Adrenal gland (tissue), 19 donors: ENCODE measurements around the gene ERAP2. TPM values are rescaled to one million over a fixed set of nuclear protein-coding genes. Genes with fewer than 3 reads are reported as not detected.
A peak's percentile ranks its signal among the peaks of the same experiment; 100 is the strongest.

Experiments used
- DNase-seq, 7 donors: peaks; one replicate each; pipeline ENCODE4 v3.0.0-alpha.2; 2019 to 2020
- H3K27ac ChIP-seq, 5 donors: fragments of 200-600 bp; sonication (generic) in 4 of 5; 1 replicate in 3 of 5; 2 replicates in 2 of 5; pipeline versions ENCODE4 v1.5.1 to v1.8.0; 2016 to 2020; ENCODE audit warnings: mild to moderate bottlenecking in 1 of 5
- H3K27me3 ChIP-seq: fragments of 200-600 bp; 2 replicates; pipeline ENCODE4 v1.8.0; 2021
- H3K36me3 ChIP-seq, 2 donors: fragments of 200-600 bp; replicated peaks in 1 of 2; 1 replicate in 1 of 2; 2 replicates in 1 of 2; pipeline versions ENCODE4 v1.5.1 to v1.8.0; 2018 to 2022
- H3K4me1 ChIP-seq, 2 donors: fragments of 200-600 bp; replicated peaks in 1 of 2; 1 replicate in 1 of 2; 2 replicates in 1 of 2; pipeline versions ENCODE4 v1.5.1 to v1.8.0; 2018 to 2021
- H3K4me3 ChIP-seq, 4 donors: fragments of 200-600 bp; sonication (generic) in 3 of 4; one replicate each; pipeline ENCODE4 v1.5.1; 2016 to 2018
- H3K9me3 ChIP-seq, 3 donors: fragments of 200-600 bp; sonication (generic) in 1 of 3; replicated peaks in 1 of 3; 1 replicate in 2 of 3; 2 replicates in 1 of 3; pipeline versions ENCODE4 v1.5.1 to v1.8.0; 2016 to 2021
- POLR2A ChIP-seq, 2 donors: fragments of 450-650 bp; IDR thresholded peaks; one replicate each; pipeline ENCODE4 v1.6.1; 2017; ENCODE audit warnings: antibody characterized with exemption in 2 of 2, mild to moderate bottlenecking in 2 of 2, moderate library complexity in 1 of 2
- WGBS, 4 donors: extraction: QIAGEN DNeasy Blood & Tissue Kit in 2 of 4; methylation state at CpG; one replicate each; pipeline versions ENCODE4 v1.1.5 to v1.1.7; 2013 to 2017; 5-methylcytosine and 5-hydroxymethylcytosine counted together
- intact Hi-C, 2 donors: fragments of 100-400 bp; cut with DNase I; formaldehyde crosslinking; loops; one replicate each; pipeline versions ENCODE4 v1.14.1 to v1.15.0; 2022 to 2023
- long read RNA-seq, 10 donors: library from polyadenylated mRNA in 3 of 10; unstranded in 2 of 10; stranded (forward) in 1 of 10; transcript quantifications; one replicate each; pipeline ENCODE4 v2.0.0 and lab custom pipeline, GENCODE V29; 2021 to 2026
- polyA plus RNA-seq, 3 donors: library from polyadenylated mRNA; stranded (reverse); fragments of 200-250 nt in 2 of 3; fragments of 350-450 nt in 1 of 3; fragmentation: Illumina TruSeq in 1 of 3; extraction: RNeasy Lipid Tissue Mini Kit (QIAGEN cat#74804) in 1 of 3; gene quantifications; one replicate each; pipeline ENCODE4 v1.2.3, GENCODE V29; 2013 to 2014
- total RNA-seq, 9 donors: library from RNA; depleted of rRNA in 4 of 9; stranded (reverse); fragments of >200 nt in 4 of 9; fragments of 120-200 nt in 1 of 9; fragmentation: NEBNext Ultra II Directional in 1 of 9; extraction: Animal tissue kit (Norgen Biotek cat#: 25700) in 1 of 9; gene quantifications; one replicate each; pipeline versions ENCODE4 v1.1.0 to v1.2.4, GENCODE V29; 2013 to 2023
- TF ChIP-seq, protein P1 (sequence below), 6 experiments: fragments of 450-650 bp in 4 of 6; fragments of 200-600 bp in 2 of 6; sonication (generic) in 1 of 6; IDR thresholded peaks; 1 replicate in 5 of 6; 2 replicates in 1 of 6; pipeline versions ENCODE4 v1.5.1 to v1.8.0; 2016 to 2021; ENCODE audit warnings: antibody characterized with exemption in 6 of 6, mild to moderate bottlenecking in 2 of 6, moderate library complexity in 1 of 6
- donor health status: healthy with polysubstance abuse.
- donor health status: Bipolar disorder and iron deficiency.
- donor health status: DM: yes; HTN: yes; CAD: no.
- donor health status: DM: no; HTN: no; CAD: no.
- donor health status: DM: no; HTN: no; CAD: no.
- donor health status: DM: yes; HTN: yes; CAD: no.

ERAP2 gene, protein sequence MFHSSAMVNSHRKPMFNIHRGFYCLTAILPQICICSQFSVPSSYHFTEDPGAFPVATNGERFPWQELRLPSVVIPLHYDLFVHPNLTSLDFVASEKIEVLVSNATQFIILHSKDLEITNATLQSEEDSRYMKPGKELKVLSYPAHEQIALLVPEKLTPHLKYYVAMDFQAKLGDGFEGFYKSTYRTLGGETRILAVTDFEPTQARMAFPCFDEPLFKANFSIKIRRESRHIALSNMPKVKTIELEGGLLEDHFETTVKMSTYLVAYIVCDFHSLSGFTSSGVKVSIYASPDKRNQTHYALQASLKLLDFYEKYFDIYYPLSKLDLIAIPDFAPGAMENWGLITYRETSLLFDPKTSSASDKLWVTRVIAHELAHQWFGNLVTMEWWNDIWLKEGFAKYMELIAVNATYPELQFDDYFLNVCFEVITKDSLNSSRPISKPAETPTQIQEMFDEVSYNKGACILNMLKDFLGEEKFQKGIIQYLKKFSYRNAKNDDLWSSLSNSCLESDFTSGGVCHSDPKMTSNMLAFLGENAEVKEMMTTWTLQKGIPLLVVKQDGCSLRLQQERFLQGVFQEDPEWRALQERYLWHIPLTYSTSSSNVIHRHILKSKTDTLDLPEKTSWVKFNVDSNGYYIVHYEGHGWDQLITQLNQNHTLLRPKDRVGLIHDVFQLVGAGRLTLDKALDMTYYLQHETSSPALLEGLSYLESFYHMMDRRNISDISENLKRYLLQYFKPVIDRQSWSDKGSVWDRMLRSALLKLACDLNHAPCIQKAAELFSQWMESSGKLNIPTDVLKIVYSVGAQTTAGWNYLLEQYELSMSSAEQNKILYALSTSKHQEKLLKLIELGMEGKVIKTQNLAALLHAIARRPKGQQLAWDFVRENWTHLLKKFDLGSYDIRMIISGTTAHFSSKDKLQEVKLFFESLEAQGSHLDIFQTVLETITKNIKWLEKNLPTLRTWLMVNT
- total RNA-seq (10 to 100 TPM in 6 of 9 donors, 1 to 10 TPM in 3; 2.6 to 32.1 (median 12.4) TPM), polyA plus RNA-seq (1 to 10 TPM in 2 of 3 donors, under 1 TPM in 1; 0.94 to 3.3 (median 1.7) TPM)
- long read RNA-seq, donor 1, full-length matches to known transcripts: 1 of 1 reads
- long read RNA-seq, donor 1, partial matches to known transcripts: 0 of 1 reads
- long read RNA-seq, donor 1, other reads (novel, unspliced or antisense): 0 of 1 reads
- long read RNA-seq, donor 2: 0 reads
- long read RNA-seq, donor 3: 0 reads
- long read RNA-seq, donor 4, full-length matches to known transcripts: 2 of 4 reads
- long read RNA-seq, donor 4, partial matches to known transcripts: 1 of 4 reads
- long read RNA-seq, donor 4, other reads (novel, unspliced or antisense): 1 of 4 reads
- long read RNA-seq, donor 5, full-length matches to known transcripts: 11 of 16 reads
- long read RNA-seq, donor 5, partial matches to known transcripts: 2 of 16 reads
- long read RNA-seq, donor 5, other reads (novel, unspliced or antisense): 3 of 16 reads
- long read RNA-seq, donor 6, full-length matches to known transcripts: 3 of 5 reads
- long read RNA-seq, donor 6, partial matches to known transcripts: 1 of 5 reads
- long read RNA-seq, donor 6, other reads (novel, unspliced or antisense): 1 of 5 reads
- long read RNA-seq, donor 7: 0 reads
- long read RNA-seq, donor 8: 0 reads
- long read RNA-seq, donor 9: 0 reads
- long read RNA-seq, donor 10, full-length matches to known transcripts: 2 of 2 reads
- long read RNA-seq, donor 10, partial matches to known transcripts: 0 of 2 reads
- long read RNA-seq, donor 10, other reads (novel, unspliced or antisense): 0 of 2 reads

DNA sequence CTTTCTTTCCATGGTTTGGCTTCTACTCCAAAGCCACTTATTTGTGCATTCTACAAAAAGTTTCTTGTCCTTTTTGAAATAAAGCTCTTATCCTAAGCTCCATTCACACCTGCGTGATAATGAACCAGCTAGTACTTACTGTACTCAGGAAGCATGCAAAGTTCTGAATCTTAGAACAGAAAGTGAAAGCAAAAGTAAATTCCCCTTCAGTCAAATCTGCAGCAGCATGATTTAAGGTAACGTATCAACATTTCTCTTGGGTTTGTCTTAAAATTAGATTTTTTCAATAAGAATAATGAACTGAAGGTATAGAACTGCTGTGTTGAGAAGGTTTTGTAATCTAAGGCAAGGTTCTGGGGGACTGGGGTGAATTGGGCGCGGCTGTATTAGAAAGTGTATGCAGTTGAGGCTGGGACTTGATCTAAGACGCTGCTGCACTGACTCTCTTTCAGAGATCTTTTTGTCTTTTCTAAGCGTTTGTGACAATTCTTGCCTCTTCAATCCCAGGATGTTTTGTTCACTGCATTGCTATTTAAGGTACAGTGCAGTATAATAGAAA lies at the start of gene ERAP2:
ERAP2 (plus strand) TSS at position 209 of the 559 bp plus-strand sequence. CDS start 3,186 bp downstream, outside the sequence.
- intact Hi-C loops: loop anchor here (10.0 kb wide), 4 partner anchors 48 to 278 kb away; partner anchors contain the start of gene LNPEP (in 1 of the 2)
- WGBS, 4 donors: 2 to 4% (median 3%) methylated on average over 6 of the region's 6 CpGs
- TF ChIP-seq POLR2A (IDR thresholded peaks at IDR 0.05): peak in 1 of 2 donors; percentile 9
- TF ChIP-seq, protein P1, sequence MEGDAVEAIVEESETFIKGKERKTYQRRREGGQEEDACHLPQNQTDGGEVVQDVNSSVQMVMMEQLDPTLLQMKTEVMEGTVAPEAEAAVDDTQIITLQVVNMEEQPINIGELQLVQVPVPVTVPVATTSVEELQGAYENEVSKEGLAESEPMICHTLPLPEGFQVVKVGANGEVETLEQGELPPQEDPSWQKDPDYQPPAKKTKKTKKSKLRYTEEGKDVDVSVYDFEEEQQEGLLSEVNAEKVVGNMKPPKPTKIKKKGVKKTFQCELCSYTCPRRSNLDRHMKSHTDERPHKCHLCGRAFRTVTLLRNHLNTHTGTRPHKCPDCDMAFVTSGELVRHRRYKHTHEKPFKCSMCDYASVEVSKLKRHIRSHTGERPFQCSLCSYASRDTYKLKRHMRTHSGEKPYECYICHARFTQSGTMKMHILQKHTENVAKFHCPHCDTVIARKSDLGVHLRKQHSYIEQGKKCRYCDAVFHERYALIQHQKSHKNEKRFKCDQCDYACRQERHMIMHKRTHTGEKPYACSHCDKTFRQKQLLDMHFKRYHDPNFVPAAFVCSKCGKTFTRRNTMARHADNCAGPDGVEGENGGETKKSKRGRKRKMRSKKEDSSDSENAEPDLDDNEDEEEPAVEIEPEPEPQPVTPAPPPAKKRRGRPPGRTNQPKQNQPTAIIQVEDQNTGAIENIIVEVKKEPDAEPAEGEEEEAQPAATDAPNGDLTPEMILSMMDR (IDR thresholded peaks at IDR 0.05): no peak

DNA sequence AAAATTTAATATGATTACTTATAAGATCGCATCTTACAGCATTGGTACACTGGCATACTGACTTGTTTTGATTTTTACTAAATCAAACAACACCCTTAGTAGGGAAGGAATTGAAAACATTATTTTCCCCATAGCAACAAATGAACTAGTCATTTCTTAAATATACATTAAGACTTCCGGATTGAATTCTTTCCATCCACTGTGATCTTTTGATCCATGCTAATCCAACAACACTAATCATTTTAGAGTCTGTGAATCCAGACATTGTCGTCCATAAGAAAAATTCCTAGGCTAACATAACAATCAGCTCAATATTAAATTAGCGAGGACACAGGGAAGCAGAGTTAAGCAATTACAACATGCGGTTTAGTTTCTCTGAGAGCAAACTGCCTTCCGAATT lies 47.0 kb upstream of the ERAP2 start:
- H3K9me3 ChIP-seq: no peaks in the 10 kb centered on the region
- DNase-seq: no peak
- 79 to 81% (median 80%) methylated on average over 6 of the region's 6 CpGs for WGBS, 4 donors
- intact Hi-C loops: no loop called here
- no peaks in the 10 kb centered on the region for H3K27me3 ChIP-seq
- no peak overlapping the region for H3K27ac ChIP-seq
- H3K4me3 ChIP-seq: no peak overlapping the region
- TF ChIP-seq POLR2A (IDR thresholded peaks at IDR 0.05): no peak
- TF ChIP-seq, protein P1 (IDR thresholded peaks at IDR 0.05): no peak
- no peaks in the 10 kb centered on the region for H3K36me3 ChIP-seq
- no peaks in the 10 kb centered on the region for H3K4me1 ChIP-seq

More for the DNA sequence above, at the start of gene ERAP2:
- DNase-seq: peak in 1 of 7 donors; percentile 12
- H3K27me3 ChIP-seq: no peaks in the 10 kb centered on the region
- H3K4me3 ChIP-seq: peak within 1 kb of the TSS; percentile 46 to 71 (median 66)
- no peaks in the 10 kb centered on the region for H3K9me3 ChIP-seq
- H3K4me1 ChIP-seq: peaks cover 0 to 22% of the 10 kb centered on the region in 2 donors
- peak within 1 kb of the TSS in 4 of 5 donors; percentile 45 to 81 (median 60) for H3K27ac ChIP-seq
- no peaks in the 10 kb centered on the region for H3K36me3 ChIP-seq

DNA sequence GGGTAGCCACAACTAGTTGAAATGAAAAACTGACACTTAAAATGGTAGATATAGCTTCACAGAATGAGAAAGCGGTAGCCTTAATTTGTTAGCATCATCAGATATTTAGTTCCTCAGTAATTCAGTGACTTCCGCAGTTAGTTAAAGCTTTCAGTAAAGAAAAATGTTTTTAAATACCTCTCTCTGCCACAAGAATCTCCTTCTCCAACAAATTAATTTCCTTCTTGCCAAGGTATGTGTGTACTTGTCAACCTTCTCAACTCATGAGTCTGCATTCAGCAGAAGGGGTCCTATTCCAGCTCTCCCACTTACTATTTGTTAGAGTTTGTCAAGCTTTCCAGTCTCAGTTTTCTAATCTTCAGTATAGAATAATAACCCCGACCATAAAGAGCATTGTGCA lies 42.3 kb upstream of the ERAP2 start:
- no peaks in the 10 kb centered on the region for H3K9me3 ChIP-seq
- no peak overlapping the region for H3K4me3 ChIP-seq
- H3K36me3 ChIP-seq: no peaks in the 10 kb centered on the region
- H3K4me1 ChIP-seq: no peaks in the 10 kb centered on the region
- TF ChIP-seq POLR2A (IDR thresholded peaks at IDR 0.05): no peak
- no peak for DNase-seq
- no peaks in the 10 kb centered on the region for H3K27me3 ChIP-seq
- intact Hi-C loops: no loop called here
- 86 to 94% (median 92%) methylated on average over 3 of the region's 3 CpGs for WGBS, 4 donors
- no peak overlapping the region for H3K27ac ChIP-seq
